Measurements from ENCODE around the gene ZNF710.
A peak's percentile ranks its signal among the peaks of the same experiment; 100 is the strongest.

ZNF710 gene

GRCh38 chr15:90038632-90039095 lies 37.5 kb downstream of the ZNF710 start:
- no peak for DNase-seq

DNA sequence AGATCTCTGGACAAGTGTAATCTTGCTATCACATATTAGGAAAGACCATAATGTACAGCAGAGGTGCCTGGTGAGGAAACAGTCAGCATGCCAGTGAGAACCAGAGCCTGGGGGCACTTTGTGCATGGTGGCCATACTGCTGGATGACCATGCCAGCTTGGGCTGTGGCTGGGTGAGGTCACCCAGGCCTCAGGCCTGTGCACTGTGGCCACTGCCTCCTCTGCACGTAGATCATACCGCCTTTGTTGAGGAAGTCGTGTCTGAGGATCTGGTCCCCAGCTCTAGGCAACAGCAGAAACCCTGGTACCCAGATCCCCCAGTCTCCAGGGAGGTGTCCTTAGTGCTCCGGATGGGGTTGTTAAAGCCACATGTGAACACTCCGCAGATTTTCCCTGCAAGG lies 38.9 kb downstream of the ZNF710 start:
- DNase-seq = no peak

DNA sequence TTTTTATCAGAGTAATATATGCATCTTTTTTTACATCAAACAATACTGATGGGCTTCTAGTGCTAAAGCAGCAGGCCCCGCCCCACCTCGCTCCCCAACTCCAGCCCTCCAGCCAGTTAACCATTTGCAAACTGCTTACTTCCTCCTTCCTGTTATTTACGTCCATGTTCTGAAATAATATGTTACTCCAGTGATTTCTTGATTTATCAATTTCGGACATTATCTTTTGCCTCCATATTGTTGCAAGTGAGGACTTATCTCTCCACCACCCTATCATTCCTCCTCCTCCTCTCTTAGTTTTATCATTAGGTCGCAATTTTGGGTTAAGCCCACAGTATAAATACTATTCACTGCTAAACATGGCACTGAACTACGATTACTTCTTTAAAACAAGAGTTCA lies 39.5 kb downstream of the ZNF710 start:
- no peak for DNase-seq

GRCh38 chr15:90042356-90042755 lies 41.2 kb downstream of the ZNF710 start:
- no peak for DNase-seq

GRCh38 chr15:90042766-90043529 lies 41.8 kb downstream of the ZNF710 start:
- no peak for DNase-seq

GRCh38 chr15:90043530-90044010 lies 42.4 kb downstream of the ZNF710 start:
- DNase-seq = no peak

GRCh38 chr15:90044191-90044590 lies 43.1 kb downstream of the ZNF710 start:
- DNase-seq = no peak

DNA sequence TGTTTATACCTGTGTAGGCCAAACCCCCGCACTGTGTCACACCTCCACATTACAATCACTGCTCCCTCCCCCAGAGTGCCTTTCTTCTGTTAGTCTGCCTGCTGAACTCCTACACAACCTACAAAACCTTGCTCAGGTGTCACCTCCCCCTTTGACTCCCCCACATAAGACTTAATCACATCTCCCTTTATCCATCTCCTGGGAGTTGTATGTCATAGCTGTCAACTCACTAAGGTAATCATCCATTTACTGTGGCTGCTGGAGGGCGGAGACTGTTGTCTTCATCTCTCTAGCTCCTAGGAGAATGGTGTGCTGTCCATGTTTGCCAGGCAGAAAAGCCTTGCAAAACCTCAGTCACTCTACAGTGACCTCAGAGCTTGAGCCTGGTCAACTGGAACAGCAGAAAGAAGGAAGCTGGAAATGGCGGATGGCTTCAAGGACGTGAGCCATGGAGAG lies 43.8 kb downstream of the ZNF710 start:
- DNase-seq = no peak

GRCh38 chr15:90046289-90046688 lies 45.2 kb downstream of the ZNF710 start:
- DNase-seq = no peak

- peak in 1 of 14 donors; percentile 36 for DNase-seq
These were observed 45.8 kb downstream of the ZNF710 start for GRCh38 chr15:90046911-90047392.

DNA sequence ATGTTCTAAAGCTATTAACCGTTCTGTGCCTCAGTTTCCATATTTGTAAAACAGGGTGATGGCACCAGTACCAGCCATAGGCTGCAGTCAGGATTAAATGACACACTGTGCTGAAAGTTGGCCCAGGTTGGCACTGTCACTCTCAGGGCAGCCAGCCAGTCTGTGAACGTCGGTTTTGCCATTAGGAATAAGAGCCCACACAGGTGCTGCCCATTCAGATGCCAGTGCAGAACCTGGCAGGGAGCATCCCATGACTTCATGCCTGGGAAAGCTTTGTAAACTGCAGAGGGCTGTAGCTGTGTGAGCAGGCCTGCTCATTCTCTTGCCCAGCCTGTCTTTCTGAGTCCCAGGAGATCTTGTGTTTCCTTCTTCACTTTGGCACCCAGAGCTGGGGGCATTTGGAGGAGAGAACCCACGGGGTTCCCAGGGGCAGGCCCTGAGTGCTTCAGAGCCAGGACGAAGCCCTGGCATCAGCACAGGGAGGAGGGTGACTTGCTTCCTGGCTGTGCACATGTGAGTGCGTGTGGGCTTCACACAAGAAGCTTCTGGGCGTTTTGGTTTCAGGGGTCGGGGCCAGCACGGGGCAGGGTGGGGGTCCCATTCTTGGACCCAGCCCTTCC lies 46.9 kb downstream of the ZNF710 start:
- peak in 5 of 14 donors; percentile 24 to 87 (median 51) for DNase-seq

- DNase-seq = no peak
These were observed 47.9 kb downstream of the ZNF710 start for GRCh38 chr15:90049030-90049429.

GRCh38 chr15:90049666-90050604 lies 48.8 kb downstream of the ZNF710 start:
- peak in 1 of 14 donors; percentile 5 for DNase-seq

GRCh38 chr15:90051874-90052273 lies 50.8 kb downstream of the ZNF710 start:
- no peak for DNase-seq

DNA sequence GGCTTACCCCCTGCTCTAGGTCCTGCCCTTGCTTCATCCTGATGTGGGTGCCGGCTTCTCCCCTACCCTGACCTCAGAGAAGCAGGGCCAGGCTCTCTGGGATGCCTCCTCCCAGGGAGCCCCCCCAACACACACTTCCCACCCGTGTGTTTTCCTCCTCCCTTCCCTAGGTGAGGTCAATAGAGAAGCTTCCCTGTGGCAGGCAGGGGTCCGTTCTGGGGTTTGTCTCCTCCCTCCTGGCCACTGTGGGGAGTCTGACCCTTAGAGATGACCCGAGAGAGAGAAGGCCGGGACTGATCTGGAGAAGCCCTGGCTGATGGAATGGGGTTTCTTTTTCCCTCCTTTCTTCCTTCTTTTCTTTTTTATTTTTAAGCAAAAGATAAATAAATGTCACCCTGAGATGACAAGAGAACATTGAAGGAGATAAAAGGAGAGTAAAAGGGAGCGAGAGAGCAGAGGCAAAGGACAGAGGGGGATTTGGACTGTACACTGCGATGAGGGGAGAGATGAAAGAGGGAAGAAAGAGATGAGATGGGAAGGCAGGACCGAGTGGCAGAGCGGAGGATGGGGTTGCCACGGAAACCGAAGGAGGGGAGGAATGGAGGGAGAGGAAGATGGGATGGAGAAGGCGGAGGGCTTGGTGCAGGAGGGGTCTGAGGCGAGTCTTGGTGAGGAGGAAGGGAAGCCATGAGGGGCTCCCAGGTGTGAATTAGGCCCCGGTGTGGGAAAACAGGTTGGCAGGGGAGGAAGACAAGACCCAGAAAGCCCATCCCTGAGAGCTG lies 52.8 kb downstream of the ZNF710 start:
- DNase-seq = no peak

DNA sequence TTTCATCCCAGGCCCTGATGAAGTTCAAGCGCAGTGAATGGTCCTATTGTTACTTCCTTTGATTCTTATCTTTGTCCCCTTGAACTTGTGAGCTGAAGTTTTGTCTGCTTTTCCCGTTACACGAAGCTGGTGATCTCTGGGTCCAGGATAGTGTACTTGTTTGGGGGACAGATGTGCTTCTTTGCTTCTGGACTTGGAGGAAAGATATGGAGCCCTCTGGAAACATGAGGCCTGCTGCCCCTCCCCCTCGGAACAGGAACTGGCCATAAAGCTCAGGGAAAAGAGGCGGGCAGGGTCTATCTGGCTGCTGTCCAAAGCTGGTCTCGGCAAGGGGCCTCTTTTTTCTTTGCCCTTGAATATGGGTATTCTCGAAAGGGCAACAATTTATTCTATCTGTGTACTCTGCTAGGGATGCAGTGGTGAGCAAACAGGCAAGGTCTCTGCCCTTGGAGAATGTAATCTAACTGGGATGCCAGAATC lies 53.5 kb downstream of the ZNF710 start:
- DNase-seq = peak in 1 of 14 donors; percentile 13

DNA sequence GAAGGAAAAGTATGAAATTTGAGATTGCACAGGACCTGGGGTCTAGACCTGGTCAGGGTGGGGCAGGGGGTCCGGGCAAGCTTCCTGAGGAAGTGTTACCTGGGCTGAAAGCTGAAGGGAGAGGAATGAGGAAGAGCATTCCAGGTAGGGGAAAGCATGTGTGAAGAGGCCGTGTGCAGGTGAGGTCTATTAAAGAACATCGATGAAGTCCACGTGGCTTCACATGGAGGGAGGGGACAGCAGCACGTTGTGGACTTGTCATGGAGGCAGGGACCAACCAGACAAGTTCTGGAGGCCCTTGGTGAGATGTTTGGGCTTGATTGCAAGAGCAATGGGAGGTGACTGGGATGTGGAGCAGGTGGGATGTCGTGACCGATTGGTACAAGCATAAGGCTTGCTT lies 54.1 kb downstream of the ZNF710 start:
- no peak for DNase-seq

DNA sequence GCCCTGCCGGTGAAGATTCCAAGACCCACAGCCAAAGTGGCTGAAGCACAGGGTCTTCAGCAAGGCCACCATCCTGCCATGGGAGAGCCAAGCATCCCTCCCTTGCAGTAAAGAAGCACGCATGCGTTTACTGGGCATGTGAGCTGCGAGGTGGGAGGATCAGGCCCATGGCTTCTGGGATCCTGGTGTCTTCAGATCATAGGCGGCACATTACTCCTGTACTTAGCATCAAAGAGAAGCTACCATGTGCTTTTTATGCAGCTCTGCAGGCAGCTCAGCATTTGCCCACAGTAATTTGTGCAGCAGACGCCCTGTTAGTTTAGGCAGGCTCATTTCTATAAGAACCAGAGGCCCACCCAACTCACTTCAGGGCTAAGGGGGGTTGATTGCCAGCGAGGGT lies 55.4 kb downstream of the ZNF710 start:
- DNase-seq = no peak

DNA sequence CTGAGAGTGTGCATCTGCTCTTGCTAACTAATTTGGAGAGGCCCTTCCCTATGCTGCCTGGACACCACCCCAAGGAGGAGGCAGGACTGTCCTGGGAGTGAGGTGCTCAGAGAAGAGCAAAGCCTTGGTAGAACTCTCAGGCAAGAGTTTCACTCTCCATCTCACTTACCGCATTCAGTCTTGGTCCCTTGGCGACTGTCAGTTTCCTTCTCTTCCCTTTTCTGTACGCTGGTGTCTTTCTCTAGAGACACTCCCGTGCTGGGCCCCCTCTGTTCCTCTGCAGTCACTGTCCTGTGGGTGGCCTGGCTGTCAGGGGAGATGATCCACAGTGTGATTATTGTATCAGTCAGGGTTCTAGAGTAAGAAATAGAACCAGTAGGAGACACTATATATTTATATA lies 57.2 kb downstream of the ZNF710 start:
- no peak for DNase-seq

DNA sequence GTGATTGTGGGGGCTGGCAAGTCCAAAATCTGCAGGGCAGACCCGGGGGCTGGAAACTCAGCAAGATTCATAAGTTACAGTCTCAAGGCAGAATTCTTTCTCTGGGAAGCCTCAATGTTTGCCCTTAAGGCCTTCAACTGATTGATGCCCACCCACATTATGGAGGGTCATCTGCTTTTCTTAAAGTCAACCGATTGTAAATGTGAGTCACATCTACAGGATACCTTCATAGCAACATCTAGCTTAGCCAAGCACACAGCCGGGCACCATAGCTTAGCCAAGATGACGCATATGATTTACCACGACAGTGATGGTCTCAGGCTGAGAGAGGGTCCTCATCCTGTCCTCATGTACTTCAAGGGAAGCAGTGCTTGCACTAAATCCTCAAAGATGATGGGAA lies 57.7 kb downstream of the ZNF710 start:
- no peak for DNase-seq

GRCh38 chr15:90059208-90059985 lies 58.3 kb downstream of the ZNF710 start:
- peak in 11 of 14 donors; percentile 16 to 77 (median 54) for DNase-seq
